OCI-M2 (cell line): ENCODE results near the gene ORC1.
"Not testable (repeated sequence)": the region's sequence is repeated elsewhere in the genome, so short reads cannot be mapped to it uniquely, and the experiment has no call there.

ENCODE experiments used
- DNase-seq: peaks from one replicate; lab custom pipeline; 2025; ENCODE audit not compliant: unreplicated experiment; lab: John Stamatoyannopoulos, UW

ORC1 gene

GRCh38 chr1:52386458-52386857, 17.8 kb downstream of the ORC1 start:
- DNase-seq, result no peak

- no peak for DNase-seq
These were observed 18.8 kb downstream of the ORC1 start for GRCh38 chr1:52385376-52385775.

GRCh38 chr1:52369851-52370250, 34.4 kb downstream of the ORC1 start:
- DNase-seq, result not testable (repeated sequence)

- DNase-seq, result no peak
These were observed 35.6 kb downstream of the ORC1 start for GRCh38 chr1:52368383-52369172.

- no peak for DNase-seq
These were observed 37.0 kb downstream of the ORC1 start for GRCh38 chr1:52367272-52367671.

GRCh38 chr1:52366517-52366827, 37.8 kb downstream of the ORC1 start:
- DNase-seq, result no peak

- peak; percentile 77 for DNase-seq
These were observed 38.3 kb downstream of the ORC1 start, which contains the start of gene CC2D1B for GRCh38 chr1:52365746-52366516. CC2D1B (minus strand) TSS chr1:52366205; CDS start chr1:52364620, 1,585 bp downstream.

GRCh38 chr1:52365071-52365745, 39.0 kb downstream of the ORC1 start:
- DNase-seq, result no peak

GRCh38 chr1:52364235-52364839, 39.9 kb downstream of the ORC1 start:
- no peak for DNase-seq

GRCh38 chr1:52360595-52360968, 43.6 kb downstream of the ORC1 start:
- no peak for DNase-seq

GRCh38 chr1:52359676-52360594, 44.3 kb downstream of the ORC1 start:
- DNase-seq, result no peak

- DNase-seq, result no peak
These were observed 45.2 kb downstream of the ORC1 start for GRCh38 chr1:52358851-52359497.

- no peak for DNase-seq
These were observed 46.8 kb downstream of the ORC1 start for GRCh38 chr1:52357397-52357796.

GRCh38 chr1:52356818-52357355, 47.3 kb downstream of the ORC1 start:
- DNase-seq, result no peak

GRCh38 chr1:52355847-52356505, 48.2 kb downstream of the ORC1 start:
- no peak for DNase-seq

GRCh38 chr1:52355436-52355835, 48.8 kb downstream of the ORC1 start:
- DNase-seq, result no peak

GRCh38 chr1:52352690-52353089, 51.5 kb downstream of the ORC1 start:
- DNase-seq, result no peak

- DNase-seq, result no peak
These were observed 55.4 kb downstream of the ORC1 start for GRCh38 chr1:52348704-52349300.

- no peak for DNase-seq
These were observed 57.6 kb downstream of the ORC1 start for GRCh38 chr1:52346653-52347052.
